HG03432 (cell line): ENCODE data around the gene TBC1D1.

Source experiments
- ATAC-seq: cut with Tn5 transposase; IDR thresholded peaks from one replicate; pipeline ENCODE4 v1.9.1; 2021; ENCODE audit warnings: mild to moderate bottlenecking, moderate library complexity; ENCODE audit not compliant: unreplicated experiment

TBC1D1 gene

DNA sequence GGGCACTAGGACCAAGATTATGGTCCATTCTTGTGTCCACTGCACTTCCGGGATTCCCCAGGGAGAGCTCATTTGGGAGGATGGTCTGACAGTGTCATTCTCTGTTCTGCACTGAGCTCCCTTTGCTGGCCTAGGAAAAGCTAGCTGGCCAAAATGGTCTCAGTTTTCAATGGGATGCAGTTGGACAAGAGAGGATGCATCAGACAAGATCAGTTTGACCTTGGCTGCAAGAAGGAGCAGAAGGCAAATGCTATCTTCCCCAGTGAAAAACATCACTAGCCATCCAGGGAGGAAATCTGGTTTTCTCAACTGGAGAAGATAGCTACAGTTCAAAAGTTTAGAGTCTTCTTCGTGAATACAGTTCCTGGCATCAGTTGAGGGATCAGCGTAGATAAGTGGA, 290.4 kb downstream of the TBC1D1 start:
- ATAC-seq = no peak

DNA sequence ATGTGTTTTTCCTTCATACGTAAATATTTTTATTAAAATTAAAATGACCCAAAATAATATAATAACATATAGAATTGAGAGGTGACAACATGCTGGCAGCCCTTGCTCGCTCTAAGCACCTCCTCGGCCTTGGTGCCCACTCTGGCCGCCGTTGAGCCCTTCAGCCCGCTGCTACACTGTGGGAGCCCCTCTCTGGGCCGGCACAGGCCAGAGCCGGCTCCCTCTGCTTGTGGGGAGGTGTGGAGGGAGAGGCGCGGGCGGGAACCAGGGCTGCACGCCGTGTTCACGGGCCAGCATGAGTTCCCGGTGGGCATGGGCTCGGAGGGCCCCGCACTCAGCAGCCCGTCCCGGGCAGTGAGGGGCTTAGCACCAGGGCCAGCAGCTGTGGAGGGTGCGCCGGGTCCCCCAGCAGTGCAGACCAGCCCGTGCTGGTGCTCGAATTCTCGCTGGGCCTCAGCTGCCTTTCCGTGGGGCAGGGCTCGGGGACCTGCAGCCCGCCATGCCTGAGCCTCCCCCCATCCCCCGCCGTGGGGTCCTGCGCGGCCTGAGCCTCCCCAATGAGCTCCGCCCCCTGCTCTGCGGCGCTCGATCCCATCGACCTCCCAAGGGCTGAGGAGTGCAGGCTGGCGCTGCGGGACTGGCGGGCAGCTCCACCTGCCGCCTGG, 291.6 kb downstream of the TBC1D1 start:
- no peak for ATAC-seq

- no peak for ATAC-seq
Observed at GRCh38 chr4:38184404-38184803, 293.5 kb downstream of the TBC1D1 start.

- ATAC-seq = no peak
Observed at GRCh38 chr4:38185406-38186144, 294.7 kb downstream of the TBC1D1 start.

DNA sequence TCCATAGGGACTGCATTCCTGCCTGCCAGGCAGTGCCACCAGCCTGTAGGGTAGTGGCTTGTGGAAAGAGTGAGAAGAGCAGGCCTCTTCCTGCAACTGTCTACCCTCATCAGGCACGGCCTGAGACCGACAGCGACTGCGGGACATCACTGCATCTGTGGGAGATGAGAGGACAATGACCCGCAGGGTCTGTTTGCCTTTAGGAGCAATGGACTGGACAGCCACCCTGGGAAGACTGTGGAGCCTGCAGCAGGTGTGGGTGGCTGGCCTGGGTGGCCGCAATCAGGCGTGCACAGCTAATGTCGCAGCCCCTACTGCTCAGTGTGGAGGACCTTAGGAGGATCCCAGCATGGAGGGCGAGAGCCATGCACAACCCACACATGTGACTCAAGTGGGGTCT, 297.3 kb downstream of the TBC1D1 start:
- no peak for ATAC-seq

GRCh38 chr4:38188631-38189101, 297.8 kb downstream of the TBC1D1 start:
- ATAC-seq = no peak
